ENCODE measurements around the gene RNU1-4.
"Not testable (repeated sequence)": the region's sequence is repeated elsewhere in the genome, so short reads cannot be mapped to it uniquely, and the experiment has no call there.

GRCh38 chr1:16773205-16773596 is 32.9 kb downstream of the RNU1-4 start:
- not testable (repeated sequence) for TF ChIP-seq RFX5 (IDR thresholded peaks at IDR 0.05; ENCODE audit: low read length); JUND (IDR thresholded peaks at IDR 0.05); CTCF (IDR thresholded peaks at IDR 0.05); RCOR1 (IDR thresholded peaks at IDR 0.05; ENCODE audit: low read length); FOXM1 (IDR thresholded peaks at IDR 0.05; ENCODE audit: low read depth); POLR2AphosphoS5 (IDR thresholded peaks at IDR 0.05; ENCODE audit: low read depth, low read length); GATA2 (CRISPR knock-in tag; IDR thresholded peaks at IDR 0.05); EP300 (IDR thresholded peaks at IDR 0.05; ENCODE audit: borderline replicate concordance in 1 of 2, low read depth in 1 of 2, low read length in 1 of 2); EZH2phosphoT487 (IDR thresholded peaks at IDR 0.05; ENCODE audit: borderline replicate concordance, low read depth); NFIC (IDR thresholded peaks at IDR 0.05; ENCODE audit: borderline replicate concordance); TEAD4 (IDR thresholded peaks at IDR 0.05; ENCODE audit: borderline replicate concordance, insufficient read depth)
- TF ChIP-seq, protein P1, sequence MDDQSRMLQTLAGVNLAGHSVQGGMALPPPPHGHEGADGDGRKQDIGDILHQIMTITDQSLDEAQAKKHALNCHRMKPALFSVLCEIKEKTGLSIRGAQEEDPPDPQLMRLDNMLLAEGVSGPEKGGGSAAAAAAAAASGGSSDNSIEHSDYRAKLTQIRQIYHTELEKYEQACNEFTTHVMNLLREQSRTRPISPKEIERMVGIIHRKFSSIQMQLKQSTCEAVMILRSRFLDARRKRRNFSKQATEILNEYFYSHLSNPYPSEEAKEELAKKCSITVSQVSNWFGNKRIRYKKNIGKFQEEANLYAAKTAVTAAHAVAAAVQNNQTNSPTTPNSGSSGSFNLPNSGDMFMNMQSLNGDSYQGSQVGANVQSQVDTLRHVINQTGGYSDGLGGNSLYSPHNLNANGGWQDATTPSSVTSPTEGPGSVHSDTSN (IDR thresholded peaks at IDR 0.05) = not testable (repeated sequence)
- TF ChIP-seq, protein P2, sequence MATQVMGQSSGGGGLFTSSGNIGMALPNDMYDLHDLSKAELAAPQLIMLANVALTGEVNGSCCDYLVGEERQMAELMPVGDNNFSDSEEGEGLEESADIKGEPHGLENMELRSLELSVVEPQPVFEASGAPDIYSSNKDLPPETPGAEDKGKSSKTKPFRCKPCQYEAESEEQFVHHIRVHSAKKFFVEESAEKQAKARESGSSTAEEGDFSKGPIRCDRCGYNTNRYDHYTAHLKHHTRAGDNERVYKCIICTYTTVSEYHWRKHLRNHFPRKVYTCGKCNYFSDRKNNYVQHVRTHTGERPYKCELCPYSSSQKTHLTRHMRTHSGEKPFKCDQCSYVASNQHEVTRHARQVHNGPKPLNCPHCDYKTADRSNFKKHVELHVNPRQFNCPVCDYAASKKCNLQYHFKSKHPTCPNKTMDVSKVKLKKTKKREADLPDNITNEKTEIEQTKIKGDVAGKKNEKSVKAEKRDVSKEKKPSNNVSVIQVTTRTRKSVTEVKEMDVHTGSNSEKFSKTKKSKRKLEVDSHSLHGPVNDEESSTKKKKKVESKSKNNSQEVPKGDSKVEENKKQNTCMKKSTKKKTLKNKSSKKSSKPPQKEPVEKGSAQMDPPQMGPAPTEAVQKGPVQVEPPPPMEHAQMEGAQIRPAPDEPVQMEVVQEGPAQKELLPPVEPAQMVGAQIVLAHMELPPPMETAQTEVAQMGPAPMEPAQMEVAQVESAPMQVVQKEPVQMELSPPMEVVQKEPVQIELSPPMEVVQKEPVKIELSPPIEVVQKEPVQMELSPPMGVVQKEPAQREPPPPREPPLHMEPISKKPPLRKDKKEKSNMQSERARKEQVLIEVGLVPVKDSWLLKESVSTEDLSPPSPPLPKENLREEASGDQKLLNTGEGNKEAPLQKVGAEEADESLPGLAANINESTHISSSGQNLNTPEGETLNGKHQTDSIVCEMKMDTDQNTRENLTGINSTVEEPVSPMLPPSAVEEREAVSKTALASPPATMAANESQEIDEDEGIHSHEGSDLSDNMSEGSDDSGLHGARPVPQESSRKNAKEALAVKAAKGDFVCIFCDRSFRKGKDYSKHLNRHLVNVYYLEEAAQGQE (IDR thresholded peaks at IDR 0.05; ENCODE audit: low read depth, low read length) = not testable (repeated sequence)
- TF ChIP-seq, protein P3, sequence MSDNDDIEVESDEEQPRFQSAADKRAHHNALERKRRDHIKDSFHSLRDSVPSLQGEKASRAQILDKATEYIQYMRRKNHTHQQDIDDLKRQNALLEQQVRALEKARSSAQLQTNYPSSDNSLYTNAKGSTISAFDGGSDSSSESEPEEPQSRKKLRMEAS (IDR thresholded peaks at IDR 0.05; ENCODE audit: low read depth) = not testable (repeated sequence)

Data from SK-N-SH (cell line).